ENCODE results near the gene CNBP. TPM values are rescaled to one million over a fixed set of nuclear protein-coding genes. Genes with fewer than 3 reads are reported as not detected.
A peak's percentile ranks its signal among the peaks of the same experiment; 100 is the strongest.
"Not testable (repeated sequence)": the region's sequence is repeated elsewhere in the genome, so short reads cannot be mapped to it uniquely, and the experiment has no call there.

Gene CNBP
- total RNA-seq, 2 experiments from 2014 or later: 263 to 270 TPM

- no peaks in the 10 kb centered on the region for H3K4me1 Mint-ChIP-seq
- ChIA-PET CTCF (interaction anchor here (0.6 to 1.3 kb wide), 4 partner anchors 11 to 50 kb away, joined by 3 to 7 read pairs (median 3); no protein-coding TSS in a partner anchor), POLR2A (no interaction called here)
- H3K4me3 Mint-ChIP-seq: no peak overlapping the region
- H3K36me3 Mint-ChIP-seq (ENCODE audit: low read depth): no peaks in the 10 kb centered on the region
- no peaks in the 10 kb centered on the region for H3K9me3 Mint-ChIP-seq
- H3K27me3 Mint-ChIP-seq: peaks cover 5% of the 10 kb centered on the region
- DNase-seq: no peak
- no peak overlapping the region for H3K27ac Mint-ChIP-seq
Measured at GRCh38 chr3:129207479-129207878, 23.8 kb upstream of the CNBP start.

DNA sequence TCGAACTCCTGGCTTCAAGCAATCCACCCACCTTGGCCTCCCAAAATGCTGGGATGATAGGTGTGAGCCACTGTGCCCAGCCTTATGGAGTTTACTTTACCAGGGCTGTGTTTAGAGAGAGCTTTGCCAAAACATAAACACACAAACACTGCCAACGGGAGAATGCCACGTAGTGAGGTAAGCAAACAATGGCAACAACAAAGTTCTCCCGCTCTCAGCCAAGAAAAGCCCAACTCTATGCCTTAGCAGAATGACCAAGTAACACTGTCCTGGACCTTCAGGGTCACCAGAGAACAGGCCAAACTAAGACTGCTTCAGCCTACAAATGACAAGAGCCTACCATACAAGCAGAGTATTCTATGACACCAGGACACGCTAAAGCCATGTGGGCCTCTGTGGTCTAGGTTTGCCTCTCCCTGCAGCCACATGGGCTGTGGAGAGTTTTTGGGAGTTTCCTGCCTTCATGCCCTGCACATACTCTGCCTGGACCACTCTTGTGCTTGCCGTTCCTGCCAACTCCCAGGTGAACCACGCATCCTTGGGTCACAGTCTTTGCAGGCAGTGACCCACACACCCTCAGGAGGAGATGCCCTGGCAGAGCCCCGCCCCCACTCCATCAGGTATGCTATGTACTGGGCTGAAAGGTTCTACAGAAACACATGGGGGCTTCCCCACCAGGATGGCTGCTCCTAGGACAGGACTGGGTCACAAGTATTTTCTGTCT, 21.6 kb upstream of the CNBP start:
- Mint-ChIP-seq H3K4me3 (no peak overlapping the region), H3K9me3 (no peaks in the 10 kb centered on the region)
- CTCF ChIA-PET: interaction anchor here (0.8 to 1.2 kb wide), 4 partner anchors 9 to 41 kb away, joined by 3 to 4 read pairs (median 3); no protein-coding TSS in a partner anchor

GRCh38 chr3:129204473-129204872, 20.8 kb upstream of the CNBP start:
- peaks cover 3% of the 10 kb centered on the region for H3K36me3 Mint-ChIP-seq (ENCODE audit: low read depth)
- POLR2A ChIA-PET: no interaction called here
- no peaks in the 10 kb centered on the region for H3K27me3 Mint-ChIP-seq
- no peaks in the 10 kb centered on the region for H3K9me3 Mint-ChIP-seq
- no peak overlapping the region for H3K27ac Mint-ChIP-seq
- no peak for DNase-seq
- CTCF ChIA-PET: interaction anchor here (0.8 to 1.5 kb wide), 6 partner anchors 9 to 160 kb away, joined by 3 to 4 read pairs (median 3); no protein-coding TSS in a partner anchor
- H3K4me3 Mint-ChIP-seq: no peak overlapping the region
- H3K4me1 Mint-ChIP-seq: no peaks in the 10 kb centered on the region

More for the DNA sequence above, 21.6 kb upstream of the CNBP start:
- H3K27me3 Mint-ChIP-seq: peaks cover 5% of the 10 kb centered on the region
- POLR2A ChIA-PET: no interaction called here
- H3K36me3 Mint-ChIP-seq (ENCODE audit: low read depth): no peaks in the 10 kb centered on the region
- no peaks in the 10 kb centered on the region for H3K4me1 Mint-ChIP-seq
- DNase-seq: no peak
- no peak overlapping the region for H3K27ac Mint-ChIP-seq

DNA sequence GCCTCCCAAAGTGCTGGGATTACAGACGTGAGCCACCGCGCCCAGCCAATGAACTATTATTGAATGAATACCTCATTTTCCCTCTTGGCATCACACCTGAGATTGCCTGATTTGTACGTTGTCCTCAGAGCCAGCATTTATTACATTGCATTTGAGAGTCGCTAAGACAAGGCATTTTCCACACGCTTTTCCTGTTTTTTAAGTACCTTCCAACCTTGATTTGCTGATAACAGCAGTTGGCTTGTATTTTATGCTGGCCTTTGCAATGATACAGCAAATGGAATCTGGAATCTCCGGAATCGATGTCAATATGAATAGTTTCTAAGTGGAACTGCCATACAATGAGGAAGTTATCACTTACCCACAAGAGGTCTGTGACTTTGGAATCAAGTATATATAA, 15.7 kb upstream of the CNBP start:
- Mint-ChIP-seq H3K27me3 (no peaks in the 10 kb centered on the region), H3K4me1 (peaks cover 19% of the 10 kb centered on the region), H3K27ac (no peak overlapping the region), H3K36me3 (ENCODE audit: low read depth) (peaks cover 3% of the 10 kb centered on the region), H3K9me3 (no peaks in the 10 kb centered on the region), H3K4me3 (no peak overlapping the region)
- ChIA-PET POLR2A (no interaction called here), CTCF (interaction anchor here (0.7 kb wide), 1 partner anchor 77 kb away, joined by 4 read pairs; no protein-coding TSS in a partner anchor)
- no peak for DNase-seq

- no peak for DNase-seq
- H3K36me3 Mint-ChIP-seq (ENCODE audit: low read depth): peaks cover 3% of the 10 kb centered on the region
- H3K27ac Mint-ChIP-seq: no peak overlapping the region
- no peaks in the 10 kb centered on the region for H3K27me3 Mint-ChIP-seq
- CTCF ChIA-PET: interaction anchor here (0.5 to 0.6 kb wide), 3 partner anchors 11 to 453 kb away, joined by 3 read pairs; no protein-coding TSS in a partner anchor
- H3K4me1 Mint-ChIP-seq: peaks cover 19% of the 10 kb centered on the region
- H3K9me3 Mint-ChIP-seq: no peaks in the 10 kb centered on the region
- no peak overlapping the region for H3K4me3 Mint-ChIP-seq
- POLR2A ChIA-PET: no interaction called here
Measured at GRCh38 chr3:129197321-129197720, 13.6 kb upstream of the CNBP start.

- Mint-ChIP-seq H3K9me3 (no peaks in the 10 kb centered on the region), H3K4me3 (no peak overlapping the region), H3K27ac (no peak overlapping the region), H3K27me3 (no peaks in the 10 kb centered on the region), H3K36me3 (ENCODE audit: low read depth) (peaks cover 3% of the 10 kb centered on the region), H3K4me1 (peaks cover 19% of the 10 kb centered on the region)
- CTCF ChIA-PET: interaction anchor here (0.6 to 1.7 kb wide), 5 partner anchors 10 to 49 kb away, joined by 3 to 10 read pairs (median 4); no protein-coding TSS in a partner anchor
- POLR2A ChIA-PET: no interaction called here
- DNase-seq: no peak
Measured at GRCh38 chr3:129196601-129197000, 12.9 kb upstream of the CNBP start.

DNA sequence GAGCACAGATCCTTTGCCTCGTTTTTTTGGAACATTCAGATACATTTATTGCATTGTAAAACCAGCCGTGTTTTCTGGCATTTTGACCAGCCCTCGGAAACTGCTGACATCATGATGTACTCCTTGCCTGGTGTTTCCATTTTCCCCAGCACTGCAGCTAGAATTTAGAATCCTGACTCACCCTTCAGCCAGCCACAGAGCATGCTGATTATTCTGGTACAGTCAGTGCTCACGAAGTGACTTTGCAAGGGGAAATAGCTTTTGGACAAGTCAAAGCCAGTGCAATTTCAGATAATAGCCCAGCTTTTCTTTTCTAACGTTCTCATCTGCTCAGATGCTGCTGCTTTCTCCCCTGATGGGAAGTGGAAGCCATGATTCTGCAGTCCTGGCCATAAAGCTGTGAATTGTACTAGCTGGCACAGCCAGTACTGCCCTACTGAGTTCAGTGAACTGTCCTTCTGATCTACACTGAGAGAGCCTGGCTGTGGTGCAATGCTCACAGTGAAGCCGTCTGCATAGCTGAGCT, 12.1 kb upstream of the CNBP start:
- POLR2A ChIA-PET: no interaction called here
- Mint-ChIP-seq H3K9me3 (no peaks in the 10 kb centered on the region), H3K36me3 (ENCODE audit: low read depth) (peaks cover 3% of the 10 kb centered on the region), H3K27me3 (no peaks in the 10 kb centered on the region), H3K4me1 (peaks cover 19% of the 10 kb centered on the region), H3K4me3 (no peak overlapping the region), H3K27ac (no peak overlapping the region)
- CTCF ChIA-PET: interaction anchor here (0.6 to 1.7 kb wide), 6 partner anchors 10 to 200 kb away, joined by 3 to 10 read pairs (median 4); no protein-coding TSS in a partner anchor
- no peak for DNase-seq

DNA sequence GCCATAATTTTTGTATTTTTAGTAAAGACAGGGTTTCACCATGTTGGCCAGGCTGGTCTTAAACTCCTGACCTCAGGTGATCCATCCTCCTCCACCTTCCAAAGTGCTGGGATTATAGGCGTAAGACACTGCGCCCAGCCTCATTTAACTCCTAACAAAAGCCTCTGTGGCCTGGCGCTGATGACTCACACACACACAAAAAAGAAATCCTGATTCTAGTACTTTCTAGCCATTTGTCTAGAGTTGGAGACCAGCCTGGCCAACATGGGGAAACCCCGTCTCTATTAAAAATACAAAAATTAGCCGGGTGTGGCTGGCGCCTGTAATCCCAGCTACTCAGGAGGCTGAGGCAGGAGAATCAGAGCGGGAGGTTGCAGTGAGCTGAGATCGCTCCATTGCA, 6.1 kb upstream of the CNBP start:
- H3K4me3 Mint-ChIP-seq; H3K27me3 Mint-ChIP-seq; H3K27ac Mint-ChIP-seq; DNase-seq; H3K9me3 Mint-ChIP-seq; H3K36me3 Mint-ChIP-seq (ENCODE audit: low read depth): not testable (repeated sequence)
- H3K4me1 Mint-ChIP-seq: peaks cover 17% of the 10 kb centered on the region
- ChIA-PET POLR2A (interaction anchor here (0.7 kb wide), 1 partner anchor 36 kb away, joined by 3 read pairs; no protein-coding TSS in a partner anchor), CTCF (interaction anchor here (1.2 kb wide), 1 partner anchor 31 kb away, joined by 4 read pairs; no protein-coding TSS in a partner anchor)

DNA sequence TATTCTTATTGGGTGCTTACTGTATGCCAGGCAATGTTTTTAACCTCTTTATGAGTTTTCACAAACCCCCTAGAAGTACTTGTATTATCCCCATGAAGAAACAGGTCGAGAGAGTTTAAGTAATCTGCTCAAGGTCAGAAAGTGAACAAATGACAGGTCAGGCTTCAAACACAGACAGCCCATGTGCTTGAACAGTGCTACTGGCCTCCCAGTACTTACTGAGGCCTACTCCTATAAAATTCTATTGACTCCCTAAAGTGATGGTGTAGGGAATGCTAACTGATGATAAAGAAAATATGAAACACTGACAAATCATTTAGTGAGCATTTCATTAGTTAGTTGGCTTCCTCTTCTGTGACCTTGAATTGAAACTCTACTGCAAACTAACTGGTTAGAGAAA, 4.2 kb upstream of the CNBP start:
- peak overlapping the region; percentile 31 for H3K27ac Mint-ChIP-seq
- H3K9me3 Mint-ChIP-seq: no peaks in the 10 kb centered on the region
- H3K4me1 Mint-ChIP-seq: peaks cover 20% of the 10 kb centered on the region
- H3K27me3 Mint-ChIP-seq: no peaks in the 10 kb centered on the region
- ChIA-PET CTCF (interaction anchor here (1.0 kb wide), 1 partner anchor 9 kb away, joined by 4 read pairs; no protein-coding TSS in a partner anchor), POLR2A (no interaction called here)
- H3K36me3 Mint-ChIP-seq (ENCODE audit: low read depth): peaks cover 5% of the 10 kb centered on the region
- no peak for DNase-seq
- H3K4me3 Mint-ChIP-seq: no peak overlapping the region

DNA sequence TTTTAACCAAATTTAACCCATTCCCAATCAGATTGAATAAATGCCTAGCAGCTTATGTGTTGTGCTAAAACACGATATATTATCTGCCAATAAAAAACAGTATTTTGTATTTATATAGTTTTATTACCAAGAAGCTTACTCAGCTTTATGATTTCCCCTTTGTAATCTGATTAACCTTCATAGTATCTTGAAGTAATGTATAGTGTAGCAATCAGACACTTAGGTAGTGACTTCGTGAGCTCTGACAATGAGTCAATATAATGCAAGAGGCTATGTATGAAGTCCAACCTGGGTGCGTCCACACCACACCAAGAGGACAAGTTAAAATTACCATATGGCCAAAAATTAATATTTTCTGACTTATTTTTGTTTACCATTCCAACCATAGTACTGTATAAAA, 2.1 kb upstream of the CNBP start:
- peaks cover 28% of the 10 kb centered on the region for H3K4me1 Mint-ChIP-seq
- DNase-seq: no peak
- peak overlapping the region; percentile 87 for H3K4me3 Mint-ChIP-seq
- peaks cover 23% of the 10 kb centered on the region for H3K36me3 Mint-ChIP-seq (ENCODE audit: low read depth)
- POLR2A ChIA-PET: no interaction called here
- no peaks in the 10 kb centered on the region for H3K27me3 Mint-ChIP-seq
- H3K27ac Mint-ChIP-seq: peak overlapping the region; percentile 69
- CTCF ChIA-PET: interaction anchor here (0.6 to 5.7 kb wide), 7 partner anchors 10 to 458 kb away, joined by 3 to 29 read pairs (median 3); no protein-coding TSS in a partner anchor
- H3K9me3 Mint-ChIP-seq: no peaks in the 10 kb centered on the region

- H3K27ac Mint-ChIP-seq: peak overlapping the region; percentile 99
- H3K4me3 Mint-ChIP-seq: peak overlapping the region; percentile 87
- CTCF ChIA-PET: interaction anchor here (0.6 to 5.7 kb wide), 3 partner anchors 11 to 457 kb away, joined by 3 to 29 read pairs (median 10); no protein-coding TSS in a partner anchor
- DNase-seq, H3K9me3 Mint-ChIP-seq, H3K27me3 Mint-ChIP-seq, POLR2A ChIA-PET: not testable (repeated sequence)
- peaks cover 36% of the 10 kb centered on the region for H3K4me1 Mint-ChIP-seq
- peaks cover 30% of the 10 kb centered on the region for H3K36me3 Mint-ChIP-seq (ENCODE audit: low read depth)
Measured at GRCh38 chr3:129184784-129185542, 1.3 kb upstream of the CNBP start.

GRCh38 chr3:129184396-129184657, 631 bp upstream of the CNBP start:
- no peaks in the 10 kb centered on the region for H3K27me3 Mint-ChIP-seq
- peaks cover 33% of the 10 kb centered on the region for H3K36me3 Mint-ChIP-seq (ENCODE audit: low read depth)
- peak; percentile 27 for DNase-seq
- H3K27ac Mint-ChIP-seq: peak overlapping the region; percentile 99
- ChIA-PET POLR2A (interaction anchor here (0.6 kb wide), 1 partner anchor 53 kb away, joined by 3 read pairs; no protein-coding TSS in a partner anchor), CTCF (interaction anchor here (0.9 to 5.7 kb wide), 4 partner anchors 16 to 62 kb away, joined by 3 to 29 read pairs (median 4); no protein-coding TSS in a partner anchor)
- H3K4me3 Mint-ChIP-seq: peak overlapping the region; percentile 87
- peaks cover 40% of the 10 kb centered on the region for H3K4me1 Mint-ChIP-seq
- no peaks in the 10 kb centered on the region for H3K9me3 Mint-ChIP-seq
